Memory B cell (primary cell): Measurements from ENCODE around the gene PTPRK.
"Not testable (repeated sequence)": the region's sequence is repeated elsewhere in the genome, so short reads cannot be mapped to it uniquely, and the experiment has no call there.

Experiments
- ATAC-seq: fragments of 150-1000 bp; cut with Tn5 transposase; 2 replicates; pipeline ENCODE4 v1.10.0; 2021; ENCODE audit warnings: low read depth, mild to moderate bottlenecking, moderate library complexity
- DNase-seq, 2 donors: peaks; one replicate each; pipeline ENCODE4 v3.0.0; 2022; ENCODE audit warnings: low spot score in 2 of 2
- H3K27ac Mint-ChIP-seq: one replicate; pipeline ENCODE4 v1.8.0; 2022; ENCODE audit warnings: mild to moderate bottlenecking, moderate library complexity, mixed read lengths
- H3K27me3 Mint-ChIP-seq: one replicate; pipeline ENCODE4 v1.8.0; 2022; ENCODE audit warnings: mixed read lengths
- H3K36me3 Mint-ChIP-seq: one replicate; pipeline ENCODE4 v1.8.0; 2022; ENCODE audit warnings: mild to moderate bottlenecking, mixed read lengths
- H3K4me1 Mint-ChIP-seq: one replicate; pipeline ENCODE4 v1.8.0; 2022; ENCODE audit warnings: mixed read lengths
- H3K4me3 Mint-ChIP-seq: one replicate; pipeline ENCODE4 v1.8.0; 2022; ENCODE audit warnings: mild to moderate bottlenecking, moderate library complexity, mixed read lengths
- H3K9me3 Mint-ChIP-seq: one replicate; pipeline ENCODE4 v1.8.0; 2022; ENCODE audit warnings: mixed read lengths

The PTPRK gene

GRCh38 chr6:127950566-127951145 is 569.7 kb downstream of the PTPRK start:
- no peaks in the 10 kb centered on the region for H3K36me3 Mint-ChIP-seq

GRCh38 chr6:127949251-127949650 is 571.1 kb downstream of the PTPRK start:
- peaks cover 5% of the 10 kb centered on the region for H3K4me1 Mint-ChIP-seq
- no peak overlapping the region for H3K27ac Mint-ChIP-seq
- H3K4me3 Mint-ChIP-seq: no peak overlapping the region
- ATAC-seq (no peak), DNase-seq (no peak)
- peaks cover 7% of the 10 kb centered on the region for H3K9me3 Mint-ChIP-seq
- no peaks in the 10 kb centered on the region for H3K36me3 Mint-ChIP-seq
- H3K27me3 Mint-ChIP-seq: no peaks in the 10 kb centered on the region

More at GRCh38 chr6:127950566-127951145, 569.7 kb downstream of the PTPRK start:
- H3K4me1 Mint-ChIP-seq: peaks cover 5% of the 10 kb centered on the region
- H3K27me3 Mint-ChIP-seq: no peaks in the 10 kb centered on the region
- DNase-seq (no peak), ATAC-seq (peak; percentile 64)
- peak overlapping the region; percentile 30 for H3K4me3 Mint-ChIP-seq
- H3K9me3 Mint-ChIP-seq: peaks cover 7% of the 10 kb centered on the region
- no peak overlapping the region for H3K27ac Mint-ChIP-seq

- ATAC-seq: no peak
- DNase-seq: no peak
- no peaks in the 10 kb centered on the region for H3K36me3 Mint-ChIP-seq
- H3K9me3 Mint-ChIP-seq: peaks cover 5% of the 10 kb centered on the region
- no peaks in the 10 kb centered on the region for H3K27me3 Mint-ChIP-seq
- no peak overlapping the region for H3K4me3 Mint-ChIP-seq
- no peak overlapping the region for H3K27ac Mint-ChIP-seq
- H3K4me1 Mint-ChIP-seq: peaks cover under 1% of the 10 kb centered on the region
These were observed 574.0 kb downstream of the PTPRK start for GRCh38 chr6:127946388-127946787.

- Mint-ChIP-seq H3K4me3 (no peak overlapping the region), H3K36me3 (no peaks in the 10 kb centered on the region), H3K27me3 (no peaks in the 10 kb centered on the region), H3K9me3 (peaks cover 5% of the 10 kb centered on the region), H3K27ac (no peak overlapping the region), H3K4me1 (no peaks in the 10 kb centered on the region)
- no peak for DNase-seq
- no peak for ATAC-seq
These were observed 574.8 kb downstream of the PTPRK start for GRCh38 chr6:127945434-127946097.

GRCh38 chr6:127941228-127941627 is 579.2 kb downstream of the PTPRK start:
- Mint-ChIP-seq H3K4me3 (no peak overlapping the region), H3K9me3 (peaks cover 3% of the 10 kb centered on the region), H3K36me3 (no peaks in the 10 kb centered on the region), H3K27ac (no peak overlapping the region), H3K4me1 (no peaks in the 10 kb centered on the region), H3K27me3 (no peaks in the 10 kb centered on the region)
- ATAC-seq (no peak), DNase-seq (no peak)

GRCh38 chr6:127939442-127940066 is 580.8 kb downstream of the PTPRK start:
- Mint-ChIP-seq H3K27me3 (no peaks in the 10 kb centered on the region), H3K4me1 (no peaks in the 10 kb centered on the region), H3K36me3 (no peaks in the 10 kb centered on the region), H3K27ac (no peak overlapping the region), H3K4me3 (no peak overlapping the region), H3K9me3 (peaks cover 1% of the 10 kb centered on the region)
- ATAC-seq (no peak), DNase-seq (no peak)

- Mint-ChIP-seq H3K27me3 (no peaks in the 10 kb centered on the region), H3K27ac (no peak overlapping the region), H3K36me3 (no peaks in the 10 kb centered on the region), H3K4me3 (no peak overlapping the region), H3K9me3 (peaks cover 3% of the 10 kb centered on the region), H3K4me1 (no peaks in the 10 kb centered on the region)
- DNase-seq: no peak
- ATAC-seq: no peak
These were observed 581.7 kb downstream of the PTPRK start for GRCh38 chr6:127938701-127939100.

GRCh38 chr6:127937747-127938146 is 582.7 kb downstream of the PTPRK start:
- Mint-ChIP-seq H3K27ac (no peak overlapping the region), H3K9me3 (peaks cover 7% of the 10 kb centered on the region), H3K27me3 (no peaks in the 10 kb centered on the region), H3K4me3 (no peak overlapping the region), H3K4me1 (no peaks in the 10 kb centered on the region), H3K36me3 (no peaks in the 10 kb centered on the region)
- no peak for DNase-seq
- no peak for ATAC-seq

- H3K27me3 Mint-ChIP-seq: no peaks in the 10 kb centered on the region
- no peaks in the 10 kb centered on the region for H3K36me3 Mint-ChIP-seq
- no peaks in the 10 kb centered on the region for H3K4me1 Mint-ChIP-seq
- no peak for DNase-seq
- H3K9me3 Mint-ChIP-seq: peaks cover 7% of the 10 kb centered on the region
- no peak overlapping the region for H3K4me3 Mint-ChIP-seq
- no peak for ATAC-seq
- H3K27ac Mint-ChIP-seq: no peak overlapping the region
These were observed 583.3 kb downstream of the PTPRK start for GRCh38 chr6:127937102-127937501.

- Mint-ChIP-seq H3K4me1 (no peaks in the 10 kb centered on the region), H3K4me3 (no peak overlapping the region), H3K27ac (no peak overlapping the region), H3K27me3 (no peaks in the 10 kb centered on the region), H3K9me3 (peaks cover 7% of the 10 kb centered on the region), H3K36me3 (no peaks in the 10 kb centered on the region)
- no peak for ATAC-seq
- DNase-seq: no peak
These were observed 585.4 kb downstream of the PTPRK start for GRCh38 chr6:127934956-127935355.

GRCh38 chr6:127933852-127934840 is 586.3 kb downstream of the PTPRK start:
- no peak overlapping the region for H3K27ac Mint-ChIP-seq
- ATAC-seq (no peak), DNase-seq (no peak)
- H3K9me3 Mint-ChIP-seq: peaks cover 7% of the 10 kb centered on the region
- H3K27me3 Mint-ChIP-seq: no peaks in the 10 kb centered on the region
- no peaks in the 10 kb centered on the region for H3K36me3 Mint-ChIP-seq
- no peaks in the 10 kb centered on the region for H3K4me1 Mint-ChIP-seq
- H3K4me3 Mint-ChIP-seq: no peak overlapping the region

GRCh38 chr6:127933137-127933536 is 587.3 kb downstream of the PTPRK start:
- H3K36me3 Mint-ChIP-seq: no peaks in the 10 kb centered on the region
- H3K27ac Mint-ChIP-seq: no peak overlapping the region
- no peaks in the 10 kb centered on the region for H3K27me3 Mint-ChIP-seq
- no peaks in the 10 kb centered on the region for H3K4me1 Mint-ChIP-seq
- peaks cover 7% of the 10 kb centered on the region for H3K9me3 Mint-ChIP-seq
- ATAC-seq (no peak), DNase-seq (no peak)
- no peak overlapping the region for H3K4me3 Mint-ChIP-seq

GRCh38 chr6:127932708-127933107 is 587.7 kb downstream of the PTPRK start:
- H3K36me3 Mint-ChIP-seq: no peaks in the 10 kb centered on the region
- H3K4me1 Mint-ChIP-seq: no peaks in the 10 kb centered on the region
- ATAC-seq: no peak
- no peaks in the 10 kb centered on the region for H3K27me3 Mint-ChIP-seq
- no peak for DNase-seq
- H3K9me3 Mint-ChIP-seq: peaks cover 7% of the 10 kb centered on the region
- H3K4me3 Mint-ChIP-seq: no peak overlapping the region
- H3K27ac Mint-ChIP-seq: no peak overlapping the region

GRCh38 chr6:127926441-127926840 is 594.0 kb downstream of the PTPRK start:
- not testable (repeated sequence) for H3K9me3 Mint-ChIP-seq, DNase-seq, H3K4me1 Mint-ChIP-seq, H3K36me3 Mint-ChIP-seq, H3K27me3 Mint-ChIP-seq, H3K27ac Mint-ChIP-seq, H3K4me3 Mint-ChIP-seq, ATAC-seq
